Measurements from ENCODE around the gene HES6. TPM values are rescaled to one million over a fixed set of nuclear protein-coding genes. Genes with fewer than 3 reads are reported as not detected.

The HES6 gene, protein sequence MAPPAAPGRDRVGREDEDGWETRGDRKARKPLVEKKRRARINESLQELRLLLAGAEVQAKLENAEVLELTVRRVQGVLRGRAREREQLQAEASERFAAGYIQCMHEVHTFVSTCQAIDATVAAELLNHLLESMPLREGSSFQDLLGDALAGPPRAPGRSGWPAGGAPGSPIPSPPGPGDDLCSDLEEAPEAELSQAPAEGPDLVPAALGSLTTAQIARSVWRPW
- 2.7 and 5.8 TPM in 2 replicates for total RNA-seq

DNA sequence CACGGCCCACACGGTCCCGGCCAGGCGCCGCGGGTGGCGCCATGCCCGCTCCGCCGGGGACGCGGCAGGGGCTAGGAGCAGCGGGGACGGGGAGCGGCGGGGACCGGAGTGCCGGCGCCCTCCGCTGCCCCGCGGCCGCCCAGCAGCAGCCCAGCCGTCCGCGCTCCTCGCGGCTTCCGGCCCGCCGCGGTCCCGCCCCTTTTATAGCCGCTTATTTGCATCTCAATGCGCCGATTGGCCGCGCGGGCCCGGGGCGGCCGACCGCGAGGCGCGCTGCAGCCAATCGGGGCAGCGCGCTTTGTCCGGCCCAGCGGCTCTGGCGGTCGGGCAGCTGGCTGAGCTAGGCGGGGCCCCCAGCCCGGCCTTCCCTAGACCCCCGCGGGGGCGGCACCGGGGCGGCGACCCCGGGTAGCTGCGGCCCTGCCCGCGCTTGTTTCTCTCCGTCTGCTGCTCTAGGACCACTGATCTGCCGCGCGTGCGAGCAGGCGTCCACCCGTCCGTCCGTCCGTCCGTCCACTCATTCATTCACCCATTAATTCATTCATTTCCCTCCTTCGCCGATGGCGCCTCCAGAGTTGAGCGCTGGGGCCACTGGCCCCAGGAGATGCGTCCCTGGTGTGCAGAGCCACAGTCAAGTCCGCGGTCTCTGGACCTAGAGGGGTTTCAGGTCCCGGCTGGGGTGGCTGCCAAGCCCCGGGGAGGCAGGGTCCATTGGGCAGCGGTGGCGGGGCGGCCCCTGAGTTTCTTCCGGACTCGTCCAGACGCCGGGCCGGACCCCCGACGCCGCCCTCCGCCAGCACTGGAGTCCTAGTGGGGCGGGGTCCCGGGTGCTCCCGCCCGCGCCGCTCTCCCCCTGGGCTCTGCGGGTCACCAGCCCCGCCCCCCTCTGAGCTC, at the start of gene HES6:
HES6 (minus strand) TSS at position 176 of the 894 bp plus-strand sequence; CDS start at position 43, 133 bp downstream.

DNA sequence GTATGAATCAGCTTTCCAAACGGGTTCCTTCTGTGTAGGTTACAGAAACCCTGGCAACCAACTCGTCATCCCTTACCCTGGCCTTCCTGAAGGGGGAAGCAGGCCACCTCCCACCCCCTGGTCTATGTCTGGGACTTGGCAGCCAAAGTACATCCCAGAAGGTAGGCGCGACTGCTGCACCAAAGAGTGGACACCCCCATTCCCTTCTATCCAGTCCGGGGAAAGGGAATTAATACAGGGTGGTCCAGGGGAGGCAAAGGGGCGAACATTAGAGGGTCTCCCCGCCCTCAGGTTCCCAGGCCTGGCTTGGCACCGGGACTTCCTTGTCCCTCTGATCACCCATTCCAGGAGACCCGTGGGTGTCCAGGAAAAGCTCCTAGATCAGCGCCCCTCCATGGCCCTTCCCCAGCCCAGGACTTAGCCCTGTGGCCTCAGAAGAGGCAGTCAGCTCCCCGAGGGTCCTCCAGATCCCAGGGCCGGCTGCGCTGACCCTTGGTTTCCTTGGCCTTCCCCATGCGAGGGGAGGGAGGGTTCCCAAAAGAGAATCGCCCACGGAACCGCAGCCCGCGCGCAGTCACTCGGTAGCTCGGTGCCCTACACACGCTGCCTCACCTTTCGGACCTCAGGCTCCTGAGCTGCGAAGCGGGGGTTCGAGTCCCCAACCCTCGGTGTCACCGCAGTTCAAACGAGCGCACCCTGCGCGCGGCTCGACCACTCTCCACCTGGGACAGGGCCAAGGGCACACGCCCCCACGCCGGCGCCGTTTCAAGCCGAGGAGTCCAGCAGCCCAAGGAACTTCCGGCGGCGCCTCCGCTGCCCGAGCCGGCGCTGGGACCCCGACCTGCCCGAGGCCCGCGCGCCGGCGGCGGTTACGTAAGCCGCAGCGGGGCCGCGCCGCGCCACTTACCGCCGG, 48.2 kb upstream of the HES6 start, which contains the start of gene PER2:
PER2 (minus strand) TSS at position 874 of the 913 bp plus-strand sequence. CDS start 10,674 bp downstream, outside the sequence.

DNA sequence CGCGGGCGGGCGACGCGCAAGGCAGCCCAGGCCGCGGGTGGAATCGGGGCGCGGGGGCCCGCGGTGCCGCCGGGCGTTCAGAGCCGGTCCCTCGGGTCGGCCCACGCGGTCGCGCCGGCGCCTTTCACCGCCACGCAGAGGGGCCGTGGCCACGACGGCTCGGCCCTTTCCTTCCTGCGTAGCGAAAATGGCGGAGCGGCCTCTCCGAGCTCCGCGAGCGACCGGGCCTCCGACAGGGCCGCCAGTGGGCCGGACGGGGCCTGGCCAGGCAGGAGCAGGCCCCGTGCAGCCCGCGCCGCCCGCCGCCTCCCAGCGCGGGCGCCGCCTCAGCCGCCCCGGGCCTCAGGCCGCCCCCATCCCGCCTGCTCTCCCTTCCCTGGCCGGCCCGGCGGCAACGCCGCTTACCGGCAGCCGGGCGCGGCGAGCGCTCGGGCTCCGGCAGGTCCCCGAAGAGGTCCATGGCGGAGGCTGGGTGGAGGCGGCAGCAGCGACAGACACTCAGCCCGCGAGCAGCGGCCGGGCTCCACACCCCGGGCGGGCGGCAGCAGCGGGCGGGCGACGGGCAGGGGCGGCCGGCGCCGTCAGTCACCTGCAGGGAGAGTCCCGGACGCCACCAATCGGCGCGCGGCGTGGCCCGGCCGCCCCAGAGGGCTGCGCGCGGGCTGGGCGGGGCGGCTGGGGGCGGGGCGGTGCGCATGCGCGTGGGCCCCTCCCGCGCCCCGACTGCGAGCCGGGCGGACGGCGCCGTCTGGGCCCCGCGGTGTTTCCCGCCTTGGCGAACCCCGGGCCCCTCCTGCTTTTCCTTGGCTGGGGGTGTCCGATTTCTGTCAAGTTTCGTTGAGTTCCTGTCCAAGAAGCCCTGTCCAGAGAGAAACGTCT, 36.5 kb downstream of the HES6 start, which contains the start of gene ILKAP:
ILKAP (minus strand) TSS at position 602 of the 879 bp plus-strand sequence; CDS start at position 460, 142 bp downstream.

Other genes with a start within 250 kb of the HES6 start
- gene SCLY, start 179.0 kb downstream of the HES6 start, total RNA-seq = 10.4 and 17.0 TPM in 2 replicates
- 13.5 and 25.3 TPM in 2 replicates for gene ESPNL, start 139.7 kb downstream of the HES6 start, total RNA-seq
- gene KLHL30, start 101.4 kb downstream of the HES6 start, total RNA-seq = not detected in 2 replicates
- 0.58 and 0.71 TPM in 2 replicates for gene ERFE, start 81.1 kb downstream of the HES6 start, total RNA-seq
- gene ILKAP, start 36.3 kb downstream of the HES6 start, total RNA-seq = 18.3 and 20.2 TPM in 2 replicates
- 2.7 and 4.0 TPM in 2 replicates for gene PER2, start 48.6 kb upstream of the HES6 start, total RNA-seq
- 6.2 and 13.5 TPM in 2 replicates for gene TRAF3IP1, start 80.5 kb upstream of the HES6 start, total RNA-seq
- 46.7 and 60.3 TPM in 2 replicates for gene ASB1, start 186.9 kb upstream of the HES6 start, total RNA-seq

Data from myometrial cell (primary cell).